Transverse colon (tissue), 3 donors: Measurements from ENCODE around the gene ZFAND6.

Source experiments
- CTCF ChIP-seq, 5 experiments: fragments of 200-600 bp in 3 of 5; fragments of 450-650 bp in 2 of 5; sonication (generic) in 3 of 5; IDR thresholded peaks; 1 replicate in 2 of 5; 2 replicates in 3 of 5; pipeline ENCODE4 v1.5.1; 2016 to 2017; ENCODE audit warnings: antibody characterized with exemption in 5 of 5, inconsistent platforms in 3 of 5, mild to moderate bottlenecking in 2 of 5, moderate library complexity in 1 of 5
- POLR2A ChIP-seq: fragments of 450-650 bp; IDR thresholded peaks from one replicate; pipeline ENCODE4 v1.6.1; 2016; ENCODE audit warnings: antibody characterized with exemption, mild to moderate bottlenecking, moderate library complexity

DNA sequence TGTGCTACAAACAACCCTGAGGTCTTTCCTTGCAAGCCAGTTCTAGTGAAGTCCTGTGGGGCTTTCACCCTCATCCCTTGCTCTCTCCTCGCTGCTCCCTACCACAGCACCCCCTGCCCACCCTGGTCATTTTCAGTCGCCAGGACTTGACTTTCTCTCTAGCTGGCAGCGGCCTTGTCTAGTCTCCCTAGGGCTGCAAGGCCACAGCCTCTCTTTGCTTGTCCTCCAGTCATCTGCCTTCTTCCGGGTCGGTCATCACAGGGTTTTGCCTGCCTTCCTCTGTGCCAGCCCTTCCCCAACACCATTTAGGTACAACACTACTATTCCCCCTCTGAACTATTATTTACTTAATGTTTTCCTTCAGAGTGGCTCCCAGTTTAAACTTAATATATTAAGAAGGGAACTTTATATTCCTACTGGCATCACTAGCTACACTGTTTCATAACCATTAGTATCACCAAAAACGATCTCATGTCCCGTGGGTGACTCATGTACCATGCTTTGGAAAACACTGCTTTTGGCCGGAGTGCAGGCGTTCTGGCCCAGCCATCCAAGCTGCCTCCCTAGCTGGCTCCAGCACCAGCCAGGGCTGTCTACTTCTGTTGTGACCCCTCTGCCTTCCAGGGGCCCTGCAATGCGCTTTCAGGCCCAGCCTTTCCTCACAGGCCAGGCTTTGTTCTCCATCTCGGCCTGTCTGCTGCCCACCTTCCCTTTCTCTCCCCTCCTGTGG is 114.7 kb downstream of the ZFAND6 start:
- TF ChIP-seq CTCF (IDR thresholded peaks at IDR 0.05) (no peak), POLR2A (no peak)
